K562 (cell line): ENCODE results near the gene ARPC4. TPM values are rescaled to one million over a fixed set of nuclear protein-coding genes. Genes with fewer than 3 reads are reported as not detected.

ENCODE experiments used
- BRD4 ChIP-seq: fragments of 200-600 bp; sonication (generic); IDR thresholded peaks from 2 replicates; pipeline ENCODE4 v1.6.1; 2017; ENCODE audit warnings: inconsistent platforms
- CAMTA2 ChIP-seq: fragments of 250-450 bp; sonication (Bioruptor Pico); conservative IDR thresholded peaks from 2 replicates; pipeline ENCODE4 v1.5.1; 2022
- CHD1 ChIP-seq: fragments of 200-600 bp; sonication (generic); IDR thresholded peaks from one replicate; pipeline ENCODE4 v1.6.1; 2012; ENCODE audit warnings: mild to moderate bottlenecking, moderate library complexity, low read length, inconsistent platforms
- CREBBP ChIP-seq: IDR thresholded peaks from one replicate; pipeline ENCODE4 v1.6.1; 2012; ENCODE audit warnings: low read depth, mild to moderate bottlenecking, control low read depth, inconsistent platforms, low read length
- FOXO4 ChIP-seq: fragments of 450-650 bp; formaldehyde crosslinking; IDR thresholded peaks from 2 replicates; pipeline ENCODE4 v1.4.0; 2020; ENCODE audit warnings: mild to moderate bottlenecking, moderate library complexity
- HCFC1 ChIP-seq: IDR thresholded peaks from 2 replicates; pipeline ENCODE4 v1.6.1; 2012; ENCODE audit warnings: low read depth, low read length, improper control_type of control experiment
- KDM4B ChIP-seq, 2 experiments: fragments of 450-650 bp in 1 of 2; sonication (generic) in 1 of 2; IDR thresholded peaks; 2 replicates each; pipeline ENCODE4 v1.6.1; 2016 to 2017; ENCODE audit warnings: borderline replicate concordance in 2 of 2, antibody characterized with exemption in 1 of 2, low read depth in 1 of 2, mild to moderate bottlenecking in 1 of 2
- KDM5B ChIP-seq: fragments of 200-600 bp; sonication (generic); IDR thresholded peaks from 2 replicates; pipeline ENCODE4 v1.6.1; 2012; ENCODE audit warnings: low read depth, mild to moderate bottlenecking, moderate library complexity, low read length, control low read depth, inconsistent platforms; ENCODE audit not compliant: insufficient replicate concordance
- MAZ ChIP-seq, 2 experiments: fragments of 450-650 bp in 1 of 2; sonication (generic) in 1 of 2; formaldehyde crosslinking; IDR thresholded peaks in 1 of 2; conservative IDR thresholded peaks in 1 of 2; 2 replicates each; pipeline versions ENCODE4 v1.4.0 to v1.5.0; 2020; ENCODE audit warnings: mild to moderate bottlenecking in 1 of 2, missing genetic modification reagents in 1 of 2
- NCOA6 ChIP-seq: fragments of 450-650 bp; IDR thresholded peaks from 2 replicates; pipeline ENCODE4 v1.6.1; 2017; ENCODE audit warnings: mild to moderate bottlenecking
- RFX1 ChIP-seq: fragments of 450-650 bp; IDR thresholded peaks from 2 replicates; pipeline ENCODE4 v1.6.1; 2016; ENCODE audit warnings: mild to moderate bottlenecking, moderate library complexity
- SMARCB1 ChIP-seq: IDR thresholded peaks from 2 replicates; pipeline ENCODE4 v1.6.1; 2011; ENCODE audit warnings: improper control_type of control experiment, low read depth; ENCODE audit not compliant: insufficient read length
- STAT6 ChIP-seq: sonication (generic); formaldehyde crosslinking; IDR thresholded peaks from 2 replicates; pipeline ENCODE4 v1.8.1; 2023; ENCODE audit warnings: mild to moderate bottlenecking, missing genetic modification reagents
- ZNF431 ChIP-seq: sonication (generic); formaldehyde crosslinking; IDR thresholded peaks from 2 replicates; pipeline ENCODE4 v1.8.0; 2022; ENCODE audit warnings: mild to moderate bottlenecking, missing genetic modification reagents
- polyA plus RNA-seq, 8 experiments: library from polyadenylated mRNA; depleted of rRNA in 4 of 8; stranded (reverse) in 5 of 8; unstranded in 3 of 8; fragments of >200 nt; fragmentation: Nextera tagmentation in 2 of 8; fragmentation: Illumina TruSeq in 1 of 8; extraction: Ambion mirVana in 2 of 8; extraction: Trizol in 1 of 8; gene quantifications; 2 replicates each; pipeline versions ENCODE4 v1.2.1 to v1.2.3, GENCODE V29; 2011 to 2014; ENCODE audit warnings: inconsistent platforms in 1 of 8, missing spikeins in 1 of 8
- total RNA-seq, 7 experiments: library from RNA; depleted of rRNA in 6 of 7; stranded (reverse); fragments of >200 nt in 6 of 7; fragmentation: Illumina TruSeq in 2 of 7; extraction: Trizol in 2 of 7; gene quantifications; 2 replicates each; pipeline versions ENCODE4 v1.2.1 to v1.2.3, GENCODE V29; 2011 to 2021; ENCODE audit warnings: low replicate concordance in 1 of 7
- TF ChIP-seq, protein P1 (sequence below): fragments of 250-450 bp; sonication (Bioruptor Pico); IDR thresholded peaks from 2 replicates; pipeline ENCODE4 v1.4.0; 2020; ENCODE audit warnings: mild to moderate bottlenecking
- TF ChIP-seq, protein P2 (sequence below): sonication (generic); formaldehyde crosslinking; IDR thresholded peaks from 2 replicates; pipeline ENCODE4 v1.8.0; 2023; ENCODE audit warnings: mild to moderate bottlenecking, missing genetic modification reagents

The ARPC4 gene
- total and polyA plus RNA-seq, 9 of the 15 experiments (the other 6 are each of a cell fraction or from before 2014, with no cell fraction given) = 20.1 to 153 (median 119) TPM

DNA sequence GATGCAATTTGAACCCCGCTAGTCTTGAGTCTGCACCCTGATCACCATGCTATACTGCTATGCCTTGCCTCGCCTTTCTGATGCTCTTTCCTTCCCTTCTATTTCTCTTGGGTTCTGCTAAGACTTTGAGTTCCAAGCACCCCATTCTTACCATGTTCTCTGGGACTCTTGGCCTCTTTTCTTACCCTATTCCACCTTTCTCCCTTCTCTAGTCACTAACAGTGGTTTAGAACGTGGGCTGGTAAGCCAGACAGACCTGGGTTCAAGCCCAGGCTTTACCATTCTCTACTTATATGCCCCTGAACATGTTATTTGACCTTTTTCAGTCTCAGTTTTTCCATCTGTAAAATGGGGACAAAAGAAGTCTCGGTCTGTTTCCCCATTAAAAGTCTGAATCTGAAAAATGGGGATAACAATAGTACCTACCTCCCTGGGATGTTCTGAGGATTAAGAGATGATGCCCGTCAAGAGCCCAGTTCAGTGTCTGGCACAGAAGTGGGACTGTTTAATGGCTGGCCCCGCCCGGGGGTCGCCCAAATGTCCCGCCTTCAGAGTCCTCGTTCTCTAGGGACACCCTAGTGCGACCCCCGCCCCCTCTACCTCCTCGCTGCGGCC is 985 bp upstream of the ARPC4 start (continued):
- TF ChIP-seq STAT6 (CRISPR knock-in tag) (no peak), SMARCB1 (no peak), FOXO4 (no peak), KDM4B (IDR thresholded peaks at IDR 0.05; ENCODE audit: borderline replicate concordance in 2 of 2, low read depth in 1 of 2) (no peak), NCOA6 (no peak), HCFC1 (0 out of 2 replicates have a peak, but pooled peaks have one; percentile 9), BRD4 (peak; percentile 98), CHD1 (no peak), KDM5B (no peak), CAMTA2 (no peak; the same call in 1 of the 2 replicates), RFX1 (no peak), ZNF431 (no peak), MAZ (CRISPR knock-in tag; conservative IDR thresholded peaks at IDR 0.05 in 1 of 2, IDR thresholded peaks at IDR 0.05 in 1 of 2) (no peak), CREBBP (no peak)
- TF ChIP-seq, protein P1, sequence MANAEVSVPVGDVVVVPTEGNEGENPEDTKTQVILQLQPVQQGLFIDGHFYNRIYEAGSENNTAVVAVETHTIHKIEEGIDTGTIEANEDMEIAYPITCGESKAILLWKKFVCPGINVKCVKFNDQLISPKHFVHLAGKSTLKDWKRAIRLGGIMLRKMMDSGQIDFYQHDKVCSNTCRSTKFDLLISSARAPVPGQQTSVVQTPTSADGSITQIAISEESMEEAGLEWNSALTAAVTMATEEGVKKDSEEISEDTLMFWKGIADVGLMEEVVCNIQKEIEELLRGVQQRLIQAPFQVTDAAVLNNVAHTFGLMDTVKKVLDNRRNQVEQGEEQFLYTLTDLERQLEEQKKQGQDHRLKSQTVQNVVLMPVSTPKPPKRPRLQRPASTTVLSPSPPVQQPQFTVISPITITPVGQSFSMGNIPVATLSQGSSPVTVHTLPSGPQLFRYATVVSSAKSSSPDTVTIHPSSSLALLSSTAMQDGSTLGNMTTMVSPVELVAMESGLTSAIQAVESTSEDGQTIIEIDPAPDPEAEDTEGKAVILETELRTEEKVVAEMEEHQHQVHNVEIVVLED (CRISPR knock-in tag) = no peak
- TF ChIP-seq, protein P2, sequence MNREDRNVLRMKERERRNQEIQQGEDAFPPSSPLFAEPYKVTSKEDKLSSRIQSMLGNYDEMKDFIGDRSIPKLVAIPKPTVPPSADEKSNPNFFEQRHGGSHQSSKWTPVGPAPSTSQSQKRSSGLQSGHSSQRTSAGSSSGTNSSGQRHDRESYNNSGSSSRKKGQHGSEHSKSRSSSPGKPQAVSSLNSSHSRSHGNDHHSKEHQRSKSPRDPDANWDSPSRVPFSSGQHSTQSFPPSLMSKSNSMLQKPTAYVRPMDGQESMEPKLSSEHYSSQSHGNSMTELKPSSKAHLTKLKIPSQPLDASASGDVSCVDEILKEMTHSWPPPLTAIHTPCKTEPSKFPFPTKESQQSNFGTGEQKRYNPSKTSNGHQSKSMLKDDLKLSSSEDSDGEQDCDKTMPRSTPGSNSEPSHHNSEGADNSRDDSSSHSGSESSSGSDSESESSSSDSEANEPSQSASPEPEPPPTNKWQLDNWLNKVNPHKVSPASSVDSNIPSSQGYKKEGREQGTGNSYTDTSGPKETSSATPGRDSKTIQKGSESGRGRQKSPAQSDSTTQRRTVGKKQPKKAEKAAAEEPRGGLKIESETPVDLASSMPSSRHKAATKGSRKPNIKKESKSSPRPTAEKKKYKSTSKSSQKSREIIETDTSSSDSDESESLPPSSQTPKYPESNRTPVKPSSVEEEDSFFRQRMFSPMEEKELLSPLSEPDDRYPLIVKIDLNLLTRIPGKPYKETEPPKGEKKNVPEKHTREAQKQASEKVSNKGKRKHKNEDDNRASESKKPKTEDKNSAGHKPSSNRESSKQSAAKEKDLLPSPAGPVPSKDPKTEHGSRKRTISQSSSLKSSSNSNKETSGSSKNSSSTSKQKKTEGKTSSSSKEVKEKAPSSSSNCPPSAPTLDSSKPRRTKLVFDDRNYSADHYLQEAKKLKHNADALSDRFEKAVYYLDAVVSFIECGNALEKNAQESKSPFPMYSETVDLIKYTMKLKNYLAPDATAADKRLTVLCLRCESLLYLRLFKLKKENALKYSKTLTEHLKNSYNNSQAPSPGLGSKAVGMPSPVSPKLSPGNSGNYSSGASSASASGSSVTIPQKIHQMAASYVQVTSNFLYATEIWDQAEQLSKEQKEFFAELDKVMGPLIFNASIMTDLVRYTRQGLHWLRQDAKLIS (CRISPR knock-in tag) = no peak
